OCI-LY1 (cell line): Measurements from ENCODE around the gene PHF20.
A peak's percentile ranks its signal among the peaks of the same experiment; 100 is the strongest.
"Not testable (repeated sequence)": the region's sequence is repeated elsewhere in the genome, so short reads cannot be mapped to it uniquely, and the experiment has no call there.

ENCODE experiments used
- H2AFZ ChIP-seq: fragments of 200-600 bp; sonication (generic), shearing (Covaris generic); 2 replicates; pipeline ENCODE4 v1.6.0; 2014; ENCODE audit warnings: antibody characterized with exemption, mild to moderate bottlenecking, low read length
- H3F3A ChIP-seq: fragments of 200-600 bp; sonication (generic), shearing (Covaris generic); 2 replicates; pipeline ENCODE4 v1.6.0; 2014; ENCODE audit warnings: mild to moderate bottlenecking, antibody characterized with exemption, low read length, moderate library complexity; ENCODE audit not compliant: insufficient read depth
- H3K27ac ChIP-seq: fragments of 200-600 bp; sonication (generic); 2 replicates; pipeline ENCODE4 v1.5.1; 2014; ENCODE audit warnings: low read length, mixed run types, mild to moderate bottlenecking, low read depth; ENCODE audit not compliant: poor library complexity, severe bottlenecking
- H3K27me3 ChIP-seq: fragments of 200-600 bp; sonication (generic); 2 replicates; pipeline ENCODE4 v1.6.0; 2014; ENCODE audit warnings: antibody characterized with exemption, mild to moderate bottlenecking, low read length, moderate library complexity; ENCODE audit not compliant: insufficient read depth
- H3K36me3 ChIP-seq: fragments of 200-600 bp; sonication (generic); 2 replicates; pipeline ENCODE4 v1.6.1; 2014; ENCODE audit warnings: mild to moderate bottlenecking, antibody characterized with exemption, low read length, moderate library complexity, mixed read lengths; ENCODE audit not compliant: insufficient read depth
- H3K4me1 ChIP-seq: fragments of 200-600 bp; sonication (generic); 2 replicates; pipeline ENCODE4 v1.5.1; 2014; ENCODE audit warnings: mild to moderate bottlenecking, low read length, moderate library complexity; ENCODE audit not compliant: insufficient read depth, severe bottlenecking
- H3K4me2 ChIP-seq: fragments of 200-600 bp; sonication (generic), shearing (Covaris generic); 2 replicates; pipeline ENCODE4 v1.6.1; 2014; ENCODE audit warnings: low read length
- H3K4me3 ChIP-seq: fragments of 200-600 bp; sonication (generic); 2 replicates; pipeline ENCODE4 v1.5.1; 2014; ENCODE audit warnings: low read length, low read depth, mild to moderate bottlenecking, mixed read lengths; ENCODE audit not compliant: poor library complexity, severe bottlenecking
- H3K79me2 ChIP-seq: fragments of 200-600 bp; shearing (Covaris generic); 2 replicates; pipeline ENCODE4 v1.6.1; 2016; ENCODE audit warnings: mixed run types, low read length, mixed read lengths; ENCODE audit not compliant: insufficient read depth
- H3K9ac ChIP-seq: fragments of 200-600 bp; sonication (generic), shearing (Covaris generic); 2 replicates; pipeline ENCODE4 v1.6.1; 2014; ENCODE audit warnings: mild to moderate bottlenecking, low read length, mixed read lengths
- H3K9me2 ChIP-seq: fragments of 200-600 bp; sonication (generic), shearing (Covaris generic); 2 replicates; pipeline ENCODE4 v1.6.1; 2014; ENCODE audit warnings: low read depth, mild to moderate bottlenecking, low read length, mixed read lengths
- H3K9me3 ChIP-seq: fragments of 200-600 bp; shearing (Covaris generic); 2 replicates; pipeline ENCODE4 v1.6.1; 2014; ENCODE audit warnings: low read length, mixed read lengths
- H4K20me1 ChIP-seq: fragments of 200-600 bp; sonication (generic), shearing (Covaris generic); 2 replicates; pipeline ENCODE4 v1.6.0; 2016; ENCODE audit warnings: mild to moderate bottlenecking, low read length; ENCODE audit not compliant: insufficient read depth
- CTCF ChIP-seq: fragments of 200-600 bp; sonication (generic), shearing (Covaris generic); IDR thresholded peaks from 2 replicates; pipeline ENCODE4 v1.5.1; 2017; ENCODE audit warnings: mild to moderate bottlenecking, antibody characterized with exemption, low read length, moderate library complexity, mixed read lengths
- EZH2 ChIP-seq: fragments of 200-600 bp; sonication (generic), shearing (Covaris generic); IDR thresholded peaks from 2 replicates; pipeline ENCODE4 v1.8.0; 2017; ENCODE audit warnings: borderline replicate concordance, mixed run types, mild to moderate bottlenecking, antibody characterized with exemption, low read length, moderate library complexity, mixed read lengths

Gene PHF20

GRCh38 chr20:35742741-35743523 lies 28.9 kb upstream of the PHF20 start:
- H3K4me1 ChIP-seq: peaks cover 45% of the 10 kb centered on the region
- H3K9me2 ChIP-seq: no peaks in the 10 kb centered on the region
- TF ChIP-seq CTCF: no peak
- no peak for TF ChIP-seq EZH2
- H3K27me3 ChIP-seq: no peaks in the 10 kb centered on the region
- peaks cover 13% of the 10 kb centered on the region; the same call in 1 of the 2 replicates for H4K20me1 ChIP-seq
- H3K36me3 ChIP-seq: peaks cover 37% of the 10 kb centered on the region
- H3K27ac ChIP-seq: peak overlapping the region; percentile 96
- no peaks in the 10 kb centered on the region for H3K9me3 ChIP-seq
- H3K79me2 ChIP-seq: peaks cover 41% of the 10 kb centered on the region
- H2AFZ ChIP-seq: no peak overlapping the region
- no peaks in the 10 kb centered on the region for H3F3A ChIP-seq
- H3K9ac ChIP-seq: peak overlapping the region; percentile 96
- peak overlapping the region; percentile 80 for H3K4me2 ChIP-seq
- peak overlapping the region; percentile 77 for H3K4me3 ChIP-seq

GRCh38 chr20:35743693-35744491 lies 27.9 kb upstream of the PHF20 start:
- Histone ChIP-seq H3K27me3 (no peaks in the 10 kb centered on the region), H4K20me1 (peaks cover 8% of the 10 kb centered on the region; the same call in 1 of the 2 replicates), H3K79me2 (peaks cover 31% of the 10 kb centered on the region), H2AFZ (no peak overlapping the region), H3K4me3 (peak overlapping the region; percentile 77), H3K4me1 (peaks cover 36% of the 10 kb centered on the region), H3K9ac (peak overlapping the region; percentile 96), H3K27ac (peak overlapping the region; percentile 96), H3K9me2 (no peaks in the 10 kb centered on the region), H3K4me2 (peak overlapping the region; percentile 80), H3K9me3 (no peaks in the 10 kb centered on the region), H3K36me3 (peaks cover 27% of the 10 kb centered on the region), H3F3A (no peaks in the 10 kb centered on the region)
- TF ChIP-seq EZH2: no peak
- no peak for TF ChIP-seq CTCF

- not testable (repeated sequence) for H3F3A ChIP-seq, H2AFZ ChIP-seq, H3K27me3 ChIP-seq, H4K20me1 ChIP-seq, H3K9me3 ChIP-seq, H3K9me2 ChIP-seq, H3K4me3 ChIP-seq
- H3K9ac ChIP-seq: peak overlapping the region; percentile 96; the same call in 1 of the 2 replicates
- H3K36me3 ChIP-seq: peaks cover 22% of the 10 kb centered on the region
- H3K79me2 ChIP-seq: peaks cover 25% of the 10 kb centered on the region
- peak overlapping the region; percentile 80 for H3K4me2 ChIP-seq
- H3K27ac ChIP-seq: peak overlapping the region; percentile 96
- H3K4me1 ChIP-seq: peaks cover 32% of the 10 kb centered on the region
Observed at GRCh38 chr20:35744492-35744841, 27.3 kb upstream of the PHF20 start.
